ENCODE results near the gene PIP5K1C. TPM values are rescaled to one million over a fixed set of nuclear protein-coding genes. Genes with fewer than 3 reads are reported as not detected.

Gene PIP5K1C
- total and polyA plus RNA-seq, 10 donors, result 6.2 to 41.9 (median 33.9) TPM

DNA sequence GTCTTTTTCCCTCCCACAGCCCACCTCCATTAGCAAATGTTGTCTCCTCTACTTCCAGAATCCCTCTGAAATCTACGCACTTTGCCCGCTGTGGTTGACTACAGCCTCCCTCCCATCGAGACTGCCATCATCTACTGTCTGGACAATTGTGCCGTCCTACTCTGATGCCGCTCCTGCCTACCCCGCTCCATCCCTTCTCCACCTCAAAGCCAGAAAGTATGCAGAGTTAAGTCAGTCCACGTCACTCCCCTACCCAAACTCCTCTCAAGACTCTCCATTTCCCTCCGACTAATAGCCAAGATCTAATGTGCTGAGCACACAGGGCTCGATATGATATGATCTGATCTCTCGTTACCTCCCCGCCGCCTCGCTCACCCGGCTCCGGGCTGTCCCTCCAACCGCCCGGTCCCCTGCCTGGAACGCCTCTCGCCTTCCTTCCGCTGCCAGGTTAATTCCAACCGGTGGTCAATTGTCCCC, 74.2 kb downstream of the PIP5K1C start:
- no peak for DNase-seq
- H3K27ac ChIP-seq, result peak overlapping the region in 7 of 8 donors; percentile 86 to 98 (median 93)
- H3K27me3 ChIP-seq (replicated peaks in 1 of 7), result no peaks in the 10 kb centered on the region
- H3K9me3 ChIP-seq, result no peaks in the 10 kb centered on the region
- intact Hi-C loops (cut with DNase I; ENCODE audit: low total_unique reads), result no loop called here
- TF ChIP-seq POLR2A (IDR thresholded peaks at IDR 0.05), result no peak
- no peak for TF ChIP-seq POLR2AphosphoS5 (IDR thresholded peaks at IDR 0.05)
- TF ChIP-seq, protein P1, sequence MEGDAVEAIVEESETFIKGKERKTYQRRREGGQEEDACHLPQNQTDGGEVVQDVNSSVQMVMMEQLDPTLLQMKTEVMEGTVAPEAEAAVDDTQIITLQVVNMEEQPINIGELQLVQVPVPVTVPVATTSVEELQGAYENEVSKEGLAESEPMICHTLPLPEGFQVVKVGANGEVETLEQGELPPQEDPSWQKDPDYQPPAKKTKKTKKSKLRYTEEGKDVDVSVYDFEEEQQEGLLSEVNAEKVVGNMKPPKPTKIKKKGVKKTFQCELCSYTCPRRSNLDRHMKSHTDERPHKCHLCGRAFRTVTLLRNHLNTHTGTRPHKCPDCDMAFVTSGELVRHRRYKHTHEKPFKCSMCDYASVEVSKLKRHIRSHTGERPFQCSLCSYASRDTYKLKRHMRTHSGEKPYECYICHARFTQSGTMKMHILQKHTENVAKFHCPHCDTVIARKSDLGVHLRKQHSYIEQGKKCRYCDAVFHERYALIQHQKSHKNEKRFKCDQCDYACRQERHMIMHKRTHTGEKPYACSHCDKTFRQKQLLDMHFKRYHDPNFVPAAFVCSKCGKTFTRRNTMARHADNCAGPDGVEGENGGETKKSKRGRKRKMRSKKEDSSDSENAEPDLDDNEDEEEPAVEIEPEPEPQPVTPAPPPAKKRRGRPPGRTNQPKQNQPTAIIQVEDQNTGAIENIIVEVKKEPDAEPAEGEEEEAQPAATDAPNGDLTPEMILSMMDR (IDR thresholded peaks at IDR 0.05 in 8 of 11, conservative IDR thresholded peaks at IDR 0.05 in 3 of 11), result no peak
- H3K4me1 ChIP-seq, result peaks cover 12 to 40% (median 32%) of the 10 kb centered on the region in 6 donors
- H3K36me3 ChIP-seq, result peaks cover 0 to 44% (median 24%) of the 10 kb centered on the region in 6 donors
- WGBS, 5 donors, result 1 to 2% (median 2%) methylated on average over 21 of the region's 21 CpGs
- peak overlapping the region; percentile 90 to 100 (median 99) for H3K4me3 ChIP-seq

DNA sequence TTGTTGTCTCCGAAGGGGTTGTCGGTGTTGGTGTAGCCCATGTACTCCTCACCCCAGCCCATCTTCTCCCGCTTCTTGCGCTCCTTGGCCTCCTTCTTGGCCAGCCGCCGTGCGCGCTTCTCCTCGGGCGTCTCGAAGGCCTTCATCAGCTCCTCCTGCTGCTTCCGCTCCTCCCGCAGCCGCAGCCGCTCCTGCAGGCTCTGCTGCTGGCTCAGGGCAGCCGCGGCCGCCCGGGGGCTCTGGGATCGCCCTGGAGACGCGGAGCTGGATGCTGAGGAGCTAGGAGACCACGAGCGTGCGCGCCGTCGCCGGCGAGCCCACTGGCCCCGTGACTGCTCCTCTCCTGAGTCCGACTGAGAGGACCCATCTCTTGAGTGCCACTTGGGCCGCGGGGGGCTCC, 76.6 kb downstream of the PIP5K1C start:
- DNase-seq, result no peak
- H3K4me3 ChIP-seq, result no peak overlapping the region
- intact Hi-C loops (cut with DNase I; ENCODE audit: low total_unique reads), result no loop called here
- no peaks in the 10 kb centered on the region for H3K9me3 ChIP-seq
- no peak overlapping the region for H3K27ac ChIP-seq
- no peak for TF ChIP-seq POLR2AphosphoS5 (IDR thresholded peaks at IDR 0.05)
- TF ChIP-seq, protein P1 (IDR thresholded peaks at IDR 0.05 in 8 of 11, conservative IDR thresholded peaks at IDR 0.05 in 3 of 11), result no peak
- no peak for TF ChIP-seq POLR2A (IDR thresholded peaks at IDR 0.05)
- peaks cover 0 to 58% (median 42%) of the 10 kb centered on the region in 6 donors for H3K36me3 ChIP-seq
- WGBS, 5 donors, result 92 to 96% (median 93%) methylated on average over 34 of the region's 34 CpGs
- H3K27me3 ChIP-seq (replicated peaks in 1 of 7), result no peaks in the 10 kb centered on the region
- peaks cover 12 to 49% (median 34%) of the 10 kb centered on the region in 6 donors for H3K4me1 ChIP-seq

DNA sequence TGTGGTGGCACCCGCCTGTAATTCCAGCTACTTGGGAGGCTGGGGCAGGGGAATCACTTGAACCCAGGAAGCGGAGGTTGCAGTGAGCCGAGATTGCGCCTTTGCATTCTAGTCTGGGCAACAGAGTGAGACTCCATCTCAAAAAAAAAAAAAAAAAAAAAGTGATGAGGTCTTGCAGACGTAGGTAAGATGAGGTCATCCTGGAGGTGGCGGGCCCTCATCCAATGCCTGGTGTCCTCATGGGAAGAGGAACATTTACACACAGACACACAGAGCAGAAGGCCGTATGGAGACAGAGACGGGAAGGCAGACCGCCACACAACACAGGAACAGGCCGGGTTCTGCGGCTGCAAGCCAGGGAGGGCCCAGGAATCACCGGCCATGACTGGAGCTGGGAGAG, 78.0 kb downstream of the PIP5K1C start:
- no peak overlapping the region for H3K27ac ChIP-seq
- peaks cover 0 to 69% (median 42%) of the 10 kb centered on the region in 6 donors for H3K36me3 ChIP-seq
- H3K9me3 ChIP-seq, result no peaks in the 10 kb centered on the region
- intact Hi-C loops (cut with DNase I; ENCODE audit: low total_unique reads), result no loop called here
- H3K4me3 ChIP-seq, result no peak overlapping the region
- peaks cover 12 to 58% (median 46%) of the 10 kb centered on the region in 6 donors for H3K4me1 ChIP-seq
- DNase-seq, result no peak
- TF ChIP-seq, protein P1 (IDR thresholded peaks at IDR 0.05 in 8 of 11, conservative IDR thresholded peaks at IDR 0.05 in 3 of 11), result no peak
- TF ChIP-seq POLR2A (IDR thresholded peaks at IDR 0.05) (no peak), POLR2AphosphoS5 (IDR thresholded peaks at IDR 0.05) (no peak)
- WGBS, 5 donors, result 77 to 95% (median 88%) methylated on average over 12 of the region's 12 CpGs
- H3K27me3 ChIP-seq (replicated peaks in 1 of 7), result no peaks in the 10 kb centered on the region

DNA sequence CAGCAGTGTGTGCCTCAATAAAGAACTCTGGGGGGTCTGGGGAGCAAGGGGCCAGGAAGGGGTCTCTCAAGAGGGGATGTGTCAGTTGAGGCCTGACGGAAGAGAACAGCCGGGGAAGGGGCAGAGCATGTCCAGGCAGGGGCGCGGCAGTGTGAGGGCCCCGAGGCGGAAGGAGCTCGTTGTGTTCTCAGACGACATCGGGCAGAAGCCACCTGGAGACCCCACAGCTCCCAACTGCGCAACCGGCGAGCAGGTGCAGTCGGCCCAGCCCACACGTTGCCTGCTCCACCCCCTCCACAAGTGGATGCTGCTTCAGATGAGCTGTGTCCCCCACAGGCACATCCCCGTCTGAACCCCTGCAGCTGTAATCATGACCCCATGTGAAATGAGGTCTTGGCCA, 78.6 kb downstream of the PIP5K1C start:
- peaks cover 0 to 74% (median 42%) of the 10 kb centered on the region in 6 donors for H3K36me3 ChIP-seq
- 89 to 95% (median 93%) methylated on average over 11 to 15 of the region's 15 CpGs for WGBS, 5 donors
- intact Hi-C loops (cut with DNase I; ENCODE audit: low total_unique reads), result no loop called here
- H3K4me3 ChIP-seq, result no peak overlapping the region
- peaks cover 12 to 60% (median 47%) of the 10 kb centered on the region in 6 donors for H3K4me1 ChIP-seq
- no peak overlapping the region for H3K27ac ChIP-seq
- no peak for DNase-seq
- no peaks in the 10 kb centered on the region for H3K27me3 ChIP-seq (replicated peaks in 1 of 7)
- TF ChIP-seq, protein P1 (IDR thresholded peaks at IDR 0.05 in 8 of 11, conservative IDR thresholded peaks at IDR 0.05 in 3 of 11), result no peak
- TF ChIP-seq POLR2AphosphoS5 (IDR thresholded peaks at IDR 0.05) (peak in 1 of 3 donors; percentile 4), POLR2A (IDR thresholded peaks at IDR 0.05) (no peak)
- no peaks in the 10 kb centered on the region for H3K9me3 ChIP-seq
